ENCODE results near the gene PACSIN2.
"Not testable (repeated sequence)": the region's sequence is repeated elsewhere in the genome, so short reads cannot be mapped to it uniquely, and the experiment has no call there.

The PACSIN2 gene

GRCh38 chr22:42964994-42965699 lies 49.8 kb downstream of the PACSIN2 start:
- DNase-seq (ENCODE audit: low read depth): no peak

DNA sequence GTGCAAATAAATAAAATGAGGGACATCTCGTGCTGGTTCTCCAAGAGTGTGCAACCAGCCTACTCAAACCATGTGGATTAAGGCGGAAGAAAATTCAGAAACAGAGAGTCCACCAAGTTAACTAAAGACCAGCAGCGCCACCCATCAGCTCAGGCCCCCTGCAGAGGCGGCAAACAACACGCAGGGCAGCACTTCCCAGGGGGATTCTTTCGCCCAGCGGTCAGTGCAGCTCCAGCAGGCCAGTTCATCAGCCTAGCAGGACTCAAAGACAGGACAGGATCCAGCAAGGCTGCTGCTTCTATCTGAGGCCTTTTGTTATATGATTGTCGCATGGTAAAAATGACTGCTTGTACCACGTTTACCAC lies 51.7 kb downstream of the PACSIN2 start:
- no peak for DNase-seq (ENCODE audit: low read depth)

DNA sequence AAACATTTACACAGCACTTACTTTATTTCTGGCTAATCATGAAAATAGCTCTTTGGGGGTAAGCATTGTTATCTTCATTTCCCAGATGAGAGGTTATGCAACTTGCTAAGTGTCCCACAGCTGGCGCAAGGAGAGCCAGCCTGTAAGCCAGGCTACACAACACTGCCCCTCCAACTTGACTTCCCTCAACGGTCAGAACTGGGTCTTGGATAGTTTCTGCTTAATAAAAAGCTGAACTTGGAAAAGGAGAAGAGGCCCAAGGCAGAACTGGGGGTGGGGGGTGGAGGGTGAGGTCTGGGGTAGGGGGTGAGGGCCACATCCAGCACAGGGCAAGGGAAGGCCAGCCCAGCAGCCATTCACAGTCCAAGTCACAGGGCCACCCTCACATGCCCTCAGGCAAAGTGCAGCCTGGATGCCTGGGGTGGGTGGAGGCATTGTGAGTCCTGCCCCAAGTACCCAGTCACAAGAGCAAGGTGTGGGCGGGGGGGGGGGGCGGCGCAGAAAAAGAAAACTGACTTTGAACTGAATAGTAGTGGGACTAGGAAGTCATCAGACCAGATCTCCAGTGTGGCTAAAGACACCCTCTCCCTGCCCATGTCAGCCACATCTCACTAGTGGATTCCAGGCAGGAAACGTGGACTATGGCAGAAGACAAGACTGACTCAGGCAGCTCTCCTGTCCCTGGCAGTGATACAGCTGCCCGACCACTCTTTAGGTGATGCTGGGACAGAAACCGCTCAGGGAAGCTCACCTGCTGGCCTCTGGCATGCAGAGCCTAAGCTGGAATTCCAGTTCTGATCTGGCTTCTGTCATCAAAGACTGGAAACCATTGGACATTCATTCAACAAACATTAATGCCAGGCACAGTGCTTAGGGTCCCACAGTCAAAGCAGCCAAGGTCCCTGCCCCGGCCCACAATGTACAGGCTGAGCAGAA lies 52.4 kb downstream of the PACSIN2 start:
- no peak for DNase-seq (ENCODE audit: low read depth)

GRCh38 chr22:42961810-42962209 lies 53.1 kb downstream of the PACSIN2 start:
- DNase-seq (ENCODE audit: low read depth): no peak

GRCh38 chr22:42961400-42961690 lies 53.6 kb downstream of the PACSIN2 start:
- not testable (repeated sequence) for DNase-seq (ENCODE audit: low read depth)

GRCh38 chr22:42960531-42961399 lies 54.2 kb downstream of the PACSIN2 start:
- DNase-seq (ENCODE audit: low read depth): no peak

DNA sequence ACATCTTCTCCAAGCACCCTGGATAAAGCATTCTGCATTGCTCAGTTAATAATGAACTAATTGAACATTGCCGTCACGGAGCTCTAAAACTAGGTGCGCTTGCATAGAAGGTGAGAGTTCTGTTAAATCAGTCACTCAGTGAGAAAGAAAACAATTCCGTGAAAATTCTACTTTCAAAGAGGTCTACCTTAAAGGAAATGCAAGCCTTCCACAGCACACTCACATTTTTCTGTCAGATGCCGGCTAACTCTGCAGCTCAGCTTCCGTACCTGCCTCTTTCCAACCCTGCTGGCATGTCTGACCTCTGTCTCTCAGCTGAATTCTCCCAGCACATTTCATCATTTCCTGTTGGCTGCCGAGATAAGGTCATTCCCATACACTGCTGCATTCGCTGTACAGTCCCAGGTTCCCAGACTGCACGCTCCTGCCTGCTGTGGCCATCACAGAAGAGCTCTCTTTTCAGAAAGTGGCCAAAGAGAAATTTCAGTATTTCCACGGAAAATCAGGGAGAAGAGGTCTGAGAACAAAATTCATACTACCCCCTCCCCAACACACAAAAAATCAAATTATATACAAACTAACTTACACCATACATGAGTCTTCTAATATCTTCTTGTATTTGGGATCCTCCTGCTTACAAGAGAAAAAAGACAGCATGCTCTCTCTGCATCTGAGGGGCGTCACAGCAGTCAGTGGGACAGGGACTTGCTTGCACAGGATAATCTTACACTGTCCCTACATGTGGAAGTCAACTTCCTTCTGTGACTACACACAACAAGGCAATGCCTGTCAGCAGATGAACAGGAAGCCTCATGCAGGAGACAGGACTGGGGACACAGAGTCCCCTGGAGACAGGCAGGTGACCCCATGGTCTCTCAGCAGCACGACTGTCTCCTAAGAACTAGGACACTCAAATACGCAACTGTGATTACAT lies 55.1 kb downstream of the PACSIN2 start:
- DNase-seq (ENCODE audit: low read depth): no peak

- DNase-seq (ENCODE audit: low read depth): no peak
Measured at GRCh38 chr22:42958937-42959336, 56.0 kb downstream of the PACSIN2 start.

GRCh38 chr22:42957958-42958357 lies 57.0 kb downstream of the PACSIN2 start:
- no peak for DNase-seq (ENCODE audit: low read depth)

DNA sequence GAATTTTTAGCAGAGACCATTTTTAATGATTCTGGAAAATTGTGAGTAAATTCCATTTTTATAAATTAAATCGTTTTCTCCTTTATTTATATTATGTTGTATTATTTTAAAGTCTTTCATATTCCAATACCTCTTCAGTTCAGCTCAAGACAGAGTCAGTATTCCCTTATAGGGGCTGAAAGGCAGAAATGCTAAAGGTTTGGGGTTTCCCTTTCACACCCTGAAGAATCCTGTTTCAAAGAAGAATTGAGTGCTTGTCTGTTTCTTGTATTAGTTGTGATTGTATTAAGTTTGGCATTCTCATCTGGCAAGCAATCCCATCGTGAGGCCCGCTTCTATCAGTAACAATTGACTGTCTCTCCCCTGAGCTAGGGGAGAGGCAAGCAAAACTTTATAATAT lies 57.4 kb downstream of the PACSIN2 start:
- no peak for DNase-seq (ENCODE audit: low read depth)

DNA sequence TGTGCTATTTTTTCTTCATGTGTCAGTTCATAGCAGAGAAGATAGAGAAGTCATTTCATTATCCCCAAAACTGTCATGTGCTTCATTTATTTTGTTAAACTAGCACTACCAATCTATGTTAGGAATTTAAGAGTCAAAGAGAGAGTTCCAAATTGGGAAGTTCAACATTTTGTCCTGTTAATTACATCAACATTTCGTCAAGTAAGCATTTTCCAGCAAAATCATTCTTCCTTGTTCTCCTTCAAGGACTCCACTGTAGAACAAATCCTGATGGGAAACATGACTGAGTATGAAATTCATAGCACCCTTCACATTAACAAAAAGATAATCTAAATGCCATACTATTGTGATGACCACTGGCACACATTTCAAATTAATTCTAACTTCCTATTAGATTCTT lies 59.1 kb downstream of the PACSIN2 start:
- DNase-seq (ENCODE audit: low read depth): no peak

GRCh38 chr22:42955087-42955635 lies 59.8 kb downstream of the PACSIN2 start:
- DNase-seq (ENCODE audit: low read depth): no peak

GRCh38 chr22:42953751-42954150 lies 61.2 kb downstream of the PACSIN2 start:
- DNase-seq (ENCODE audit: low read depth): not testable (repeated sequence)

GRCh38 chr22:42951093-42951710 lies 63.7 kb downstream of the PACSIN2 start:
- DNase-seq (ENCODE audit: low read depth): no peak

GRCh38 chr22:42950281-42950680 lies 64.7 kb downstream of the PACSIN2 start:
- DNase-seq (ENCODE audit: low read depth): no peak

DNA sequence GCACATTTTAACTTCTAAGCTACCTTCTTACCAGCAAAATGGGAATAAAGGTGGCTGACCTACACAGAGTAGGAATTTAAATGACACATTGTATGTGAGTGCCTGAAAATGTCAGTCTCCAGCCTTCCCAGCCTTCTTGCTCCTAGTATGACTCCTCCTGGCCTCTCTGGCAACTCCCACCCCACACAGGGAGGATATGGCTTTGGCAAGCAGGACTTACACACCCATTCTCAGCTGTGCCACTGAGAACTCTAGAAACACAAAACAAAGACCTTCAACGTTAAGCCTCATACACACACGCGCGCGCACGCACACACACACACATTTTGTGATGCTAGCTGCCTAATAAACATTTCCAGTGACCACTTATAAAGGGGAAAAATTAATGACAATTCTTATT lies 65.8 kb downstream of the PACSIN2 start:
- no peak for DNase-seq (ENCODE audit: low read depth)

DNA sequence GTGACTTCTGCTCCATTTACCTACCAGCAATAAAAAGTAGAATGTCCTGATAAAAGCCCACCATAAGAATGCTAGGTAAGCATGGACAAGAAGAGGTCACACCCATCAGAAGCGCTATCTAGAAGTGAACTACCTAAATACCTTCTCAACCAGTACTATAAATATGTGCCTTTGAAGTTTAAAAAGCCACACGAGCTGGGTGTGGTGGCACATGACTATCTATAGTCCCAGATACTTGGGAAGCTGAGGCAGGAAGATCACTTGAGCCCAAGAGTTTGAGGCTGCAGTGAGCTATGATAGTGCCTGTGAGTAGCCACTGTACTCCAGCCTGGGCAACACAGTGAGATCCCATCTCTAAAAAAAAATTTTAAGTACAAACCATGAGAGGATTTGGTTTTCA lies 66.7 kb downstream of the PACSIN2 start:
- DNase-seq (ENCODE audit: low read depth): no peak

GRCh38 chr22:42947211-42947990 lies 67.5 kb downstream of the PACSIN2 start:
- no peak for DNase-seq (ENCODE audit: low read depth)

GRCh38 chr22:42946546-42947198 lies 68.3 kb downstream of the PACSIN2 start:
- DNase-seq (ENCODE audit: low read depth): no peak
